ENCODE data around the gene SSTR4. TPM values are rescaled to one million over a fixed set of nuclear protein-coding genes. Genes with fewer than 3 reads are reported as not detected.

SSTR4 gene
- total RNA-seq, 4 donors from 2014 or later = not detected

GRCh38 chr20:23059846-23060245, 24.7 kb downstream of the SSTR4 start:
- WGBS, 2 donors = 46 to 50% methylated on average over 3 of the region's 3 CpGs
- no peak for DNase-seq
- intact Hi-C loops (cut with DNase I) = no loop called here
- H3K4me3 ChIP-seq = no peak overlapping the region
- H3K9me3 ChIP-seq = peaks cover 0 to 4% (median 0%) of the 10 kb centered on the region in 3 donors
- no peaks in the 10 kb centered on the region for H3K27me3 ChIP-seq
- H3K27ac ChIP-seq = peak overlapping the region in 1 of 4 donors; percentile 14
- H3K4me1 ChIP-seq = peaks cover 12 to 56% (median 31%) of the 10 kb centered on the region in 3 donors
- no peaks in the 10 kb centered on the region for H3K36me3 ChIP-seq
- TF ChIP-seq, protein P1, sequence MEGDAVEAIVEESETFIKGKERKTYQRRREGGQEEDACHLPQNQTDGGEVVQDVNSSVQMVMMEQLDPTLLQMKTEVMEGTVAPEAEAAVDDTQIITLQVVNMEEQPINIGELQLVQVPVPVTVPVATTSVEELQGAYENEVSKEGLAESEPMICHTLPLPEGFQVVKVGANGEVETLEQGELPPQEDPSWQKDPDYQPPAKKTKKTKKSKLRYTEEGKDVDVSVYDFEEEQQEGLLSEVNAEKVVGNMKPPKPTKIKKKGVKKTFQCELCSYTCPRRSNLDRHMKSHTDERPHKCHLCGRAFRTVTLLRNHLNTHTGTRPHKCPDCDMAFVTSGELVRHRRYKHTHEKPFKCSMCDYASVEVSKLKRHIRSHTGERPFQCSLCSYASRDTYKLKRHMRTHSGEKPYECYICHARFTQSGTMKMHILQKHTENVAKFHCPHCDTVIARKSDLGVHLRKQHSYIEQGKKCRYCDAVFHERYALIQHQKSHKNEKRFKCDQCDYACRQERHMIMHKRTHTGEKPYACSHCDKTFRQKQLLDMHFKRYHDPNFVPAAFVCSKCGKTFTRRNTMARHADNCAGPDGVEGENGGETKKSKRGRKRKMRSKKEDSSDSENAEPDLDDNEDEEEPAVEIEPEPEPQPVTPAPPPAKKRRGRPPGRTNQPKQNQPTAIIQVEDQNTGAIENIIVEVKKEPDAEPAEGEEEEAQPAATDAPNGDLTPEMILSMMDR (IDR thresholded peaks at IDR 0.05) = no peak
- no peak for TF ChIP-seq POLR2A (IDR thresholded peaks at IDR 0.05)

DNA sequence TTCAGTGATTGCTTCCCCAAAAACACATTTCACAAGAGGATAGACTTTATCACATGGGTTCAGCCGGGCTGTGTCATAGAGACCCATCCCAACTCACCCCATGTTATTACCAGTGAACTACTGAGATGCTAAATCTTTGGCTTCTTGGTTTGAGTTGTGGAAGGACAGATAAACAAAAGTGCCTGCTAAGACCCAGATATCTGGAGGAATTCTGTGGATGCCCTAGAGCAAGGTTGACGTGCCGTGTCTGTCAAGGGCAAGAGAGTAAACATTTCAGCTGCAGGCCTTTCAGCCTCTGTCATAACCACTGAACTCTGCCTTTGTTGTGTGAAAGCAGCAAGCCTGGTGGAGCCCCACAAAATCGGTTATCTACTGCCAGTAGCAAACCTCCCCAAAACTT, 25.5 kb downstream of the SSTR4 start:
- H3K27me3 ChIP-seq = no peaks in the 10 kb centered on the region
- peaks cover 12 to 63% (median 36%) of the 10 kb centered on the region in 3 donors for H3K4me1 ChIP-seq
- intact Hi-C loops (cut with DNase I) = no loop called here
- 69 to 70% methylated on average over 3 of the region's 4 CpGs for WGBS, 2 donors
- DNase-seq = no peak
- no peak for TF ChIP-seq POLR2A (IDR thresholded peaks at IDR 0.05)
- TF ChIP-seq, protein P1 (IDR thresholded peaks at IDR 0.05) = no peak
- peaks cover 0 to 4% (median 0%) of the 10 kb centered on the region in 3 donors for H3K9me3 ChIP-seq
- H3K27ac ChIP-seq = peak overlapping the region in 1 of 4 donors; percentile 85
- no peaks in the 10 kb centered on the region for H3K36me3 ChIP-seq
- H3K4me3 ChIP-seq = no peak overlapping the region

DNA sequence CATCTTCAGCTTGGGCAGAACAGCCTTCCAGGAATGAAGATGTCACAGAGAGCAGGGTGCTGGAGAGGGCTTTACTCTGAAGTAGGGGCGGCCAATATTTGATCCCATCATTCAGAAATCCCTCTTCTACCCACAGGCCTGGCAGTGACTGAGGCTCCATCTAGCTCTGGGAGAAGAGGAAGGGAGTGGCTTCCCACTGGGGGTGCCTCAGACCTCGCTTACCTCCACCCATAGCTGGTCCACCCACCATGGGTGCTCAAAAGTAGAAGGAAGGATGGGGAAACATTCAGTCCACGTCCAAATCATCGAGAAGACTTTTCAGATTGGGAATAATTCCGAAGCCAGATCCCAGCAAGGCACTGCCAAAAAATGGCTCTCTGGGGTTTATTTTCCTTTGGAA, 26.1 kb downstream of the SSTR4 start:
- intact Hi-C loops (cut with DNase I) = no loop called here
- TF ChIP-seq POLR2A (IDR thresholded peaks at IDR 0.05) = no peak
- TF ChIP-seq, protein P1 (IDR thresholded peaks at IDR 0.05) = no peak

GRCh38 chr20:23061734-23062561, 26.8 kb downstream of the SSTR4 start:
- Histone ChIP-seq H3K36me3 (no peaks in the 10 kb centered on the region), H3K27me3 (no peaks in the 10 kb centered on the region), H3K9me3 (peaks cover 0 to 1% (median 0%) of the 10 kb centered on the region in 3 donors), H3K27ac (peak overlapping the region in 3 of 4 donors; percentile 36 to 85 (median 66)), H3K4me3 (peak overlapping the region in 1 of 4 donors; percentile 9), H3K4me1 (peaks cover 12 to 65% (median 36%) of the 10 kb centered on the region in 3 donors)
- no peak for DNase-seq
- 25 to 46% methylated on average over 6 to 7 of the region's 8 CpGs for WGBS, 2 donors
- TF ChIP-seq, protein P1 (IDR thresholded peaks at IDR 0.05) = peak in 4 of 6 experiments; percentile 24 to 51 (median 32)
- no peak for TF ChIP-seq POLR2A (IDR thresholded peaks at IDR 0.05)
- intact Hi-C loops (cut with DNase I) = no loop called here

More for the DNA sequence above, 26.1 kb downstream of the SSTR4 start:
- peak overlapping the region in 3 of 4 donors; percentile 36 to 85 (median 66) for H3K27ac ChIP-seq
- WGBS, 2 donors = 69 to 73% methylated on average over 1 to 4 of the region's 5 CpGs
- peaks cover 0 to 4% (median 0%) of the 10 kb centered on the region in 3 donors for H3K9me3 ChIP-seq
- peaks cover 12 to 65% (median 36%) of the 10 kb centered on the region in 3 donors for H3K4me1 ChIP-seq
- H3K27me3 ChIP-seq = no peaks in the 10 kb centered on the region
- no peaks in the 10 kb centered on the region for H3K36me3 ChIP-seq
- peak overlapping the region in 1 of 4 donors; percentile 9 for H3K4me3 ChIP-seq
- DNase-seq = no peak

DNA sequence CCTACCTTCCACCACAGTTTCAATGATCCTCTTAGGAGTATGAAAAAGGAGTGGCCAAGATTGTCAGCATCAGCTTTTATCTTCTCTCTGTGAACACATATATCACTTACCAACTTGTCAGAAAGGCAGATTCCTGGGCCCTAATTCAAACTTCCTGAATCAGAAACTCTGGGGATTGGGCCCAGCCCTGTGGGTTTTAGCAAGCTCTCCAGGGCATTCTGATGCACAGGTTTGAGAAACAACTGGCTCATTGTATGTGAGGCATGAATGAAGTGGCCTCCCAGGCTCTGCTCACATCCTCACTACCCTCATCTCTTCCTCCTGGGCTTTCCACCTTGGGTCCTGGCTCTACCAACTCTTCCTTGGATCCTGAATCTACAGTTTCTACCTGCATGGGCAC, 27.5 kb downstream of the SSTR4 start:
- no peaks in the 10 kb centered on the region for H3K9me3 ChIP-seq
- H3K4me3 ChIP-seq = no peak overlapping the region
- H3K27me3 ChIP-seq = peaks cover 0 to 6% (median 0%) of the 10 kb centered on the region in 4 donors
- no peaks in the 10 kb centered on the region for H3K36me3 ChIP-seq
- peaks cover 12 to 65% (median 36%) of the 10 kb centered on the region in 3 donors for H3K4me1 ChIP-seq
- DNase-seq = no peak
- TF ChIP-seq POLR2A (IDR thresholded peaks at IDR 0.05) = no peak
- peak overlapping the region in 2 of 4 donors; percentile 66 to 85 for H3K27ac ChIP-seq
- intact Hi-C loops (cut with DNase I) = no loop called here

All from esophagus squamous epithelium (tissue), 5 donors.